OCI-LY7 (cell line): ENCODE measurements around the gene TNFSF15.

Experiments used
- CTCF ChIP-seq: fragments of 200-600 bp; sonication (generic); conservative IDR thresholded peaks from 2 replicates; pipeline ENCODE4 v1.5.1; 2014; ENCODE audit warnings: mild to moderate bottlenecking, antibody characterized with exemption, low read length, moderate library complexity, mixed read lengths
- EZH2phosphoT487 ChIP-seq: fragments of 200-600 bp; sonication (generic); IDR thresholded peaks from 2 replicates; pipeline ENCODE4 v1.6.1; 2018; ENCODE audit warnings: low read depth, borderline replicate concordance, mild to moderate bottlenecking, mixed run types, antibody characterized with exemption, low read length, moderate library complexity, mixed read lengths

GRCh38 chr9:114746591-114747346 lies 59.1 kb downstream of the TNFSF15 start:
- TF ChIP-seq CTCF (no peak), EZH2phosphoT487 (no peak)
